DND-41 (cell line): ENCODE results near the gene FAM83G.

Experiments used
- ATAC-seq: fragments of 200-7000 bp; cut with Tn5 transposase; 3 replicates; pipeline ENCODE4 v1.9.1; 2021; ENCODE audit warnings: low read depth; ENCODE audit not compliant: insufficient read depth
- DNase-seq: peaks from one replicate; pipeline ENCODE4 v3.0.0-alpha.2; 2020
- H2AFZ ChIP-seq: 2 replicates; pipeline ENCODE4 v1.6.0; 2012; ENCODE audit warnings: low read depth, low read length
- H3K27ac ChIP-seq: 2 replicates; pipeline ENCODE4 v1.5.1; 2012; ENCODE audit warnings: low read length, inconsistent platforms
- H3K27me3 ChIP-seq: fragments of 200-600 bp; sonication (generic); 2 replicates; pipeline ENCODE4 v1.6.0; 2012; ENCODE audit warnings: low read length, mild to moderate bottlenecking, inconsistent platforms; ENCODE audit not compliant: insufficient read depth, poor library complexity
- H3K36me3 ChIP-seq: 2 replicates; pipeline ENCODE4 v1.5.1; 2012; ENCODE audit warnings: low read length, inconsistent platforms; ENCODE audit not compliant: insufficient read depth
- H3K4me1 ChIP-seq: 2 replicates; pipeline ENCODE4 v1.5.1; 2012; ENCODE audit warnings: mild to moderate bottlenecking, low read length; ENCODE audit not compliant: insufficient read depth
- H3K4me2 ChIP-seq: 2 replicates; pipeline ENCODE4 v1.6.0; 2012; ENCODE audit warnings: mild to moderate bottlenecking, moderate library complexity, low read length, inconsistent platforms; ENCODE audit not compliant: insufficient read depth
- H3K4me3 ChIP-seq, 2 experiments: fragments of 200-600 bp in 1 of 2; shearing (Covaris generic) in 1 of 2; 2 replicates each; pipeline ENCODE4 v1.5.1; 2012 to 2016; ENCODE audit warnings: inconsistent platforms in 2 of 2, low read length in 2 of 2, mild to moderate bottlenecking in 2 of 2, low read depth in 1 of 2, moderate library complexity in 1 of 2
- H3K79me2 ChIP-seq: 2 replicates; pipeline ENCODE4 v1.6.0; 2012; ENCODE audit warnings: low read length, inconsistent platforms; ENCODE audit not compliant: insufficient read depth
- H3K9ac ChIP-seq: 2 replicates; pipeline ENCODE4 v1.6.0; 2012; ENCODE audit warnings: low read depth, mild to moderate bottlenecking, inconsistent platforms, low read length, moderate library complexity
- H3K9me3 ChIP-seq: 2 replicates; pipeline ENCODE4 v1.5.1; 2012; ENCODE audit warnings: low read length, moderate library complexity, mild to moderate bottlenecking, inconsistent platforms; ENCODE audit not compliant: insufficient read depth, severe bottlenecking
- H4K20me1 ChIP-seq: 2 replicates; pipeline ENCODE4 v1.6.0; 2012; ENCODE audit warnings: low read length; ENCODE audit not compliant: insufficient read depth
- CTCF ChIP-seq: IDR thresholded peaks from 2 replicates; pipeline ENCODE4 v1.5.1; 2012; ENCODE audit warnings: borderline replicate concordance, low read length, moderate library complexity, mild to moderate bottlenecking; ENCODE audit not compliant: poor library complexity, severe bottlenecking; ENCODE audit errors: extremely low read depth
- EZH2 ChIP-seq: IDR thresholded peaks from 3 replicates; pipeline ENCODE4 v1.6.1; 2012; ENCODE audit warnings: borderline replicate concordance, low read depth, mild to moderate bottlenecking, moderate library complexity, low read length, inconsistent platforms; ENCODE audit not compliant: severe bottlenecking

Gene FAM83G

DNA sequence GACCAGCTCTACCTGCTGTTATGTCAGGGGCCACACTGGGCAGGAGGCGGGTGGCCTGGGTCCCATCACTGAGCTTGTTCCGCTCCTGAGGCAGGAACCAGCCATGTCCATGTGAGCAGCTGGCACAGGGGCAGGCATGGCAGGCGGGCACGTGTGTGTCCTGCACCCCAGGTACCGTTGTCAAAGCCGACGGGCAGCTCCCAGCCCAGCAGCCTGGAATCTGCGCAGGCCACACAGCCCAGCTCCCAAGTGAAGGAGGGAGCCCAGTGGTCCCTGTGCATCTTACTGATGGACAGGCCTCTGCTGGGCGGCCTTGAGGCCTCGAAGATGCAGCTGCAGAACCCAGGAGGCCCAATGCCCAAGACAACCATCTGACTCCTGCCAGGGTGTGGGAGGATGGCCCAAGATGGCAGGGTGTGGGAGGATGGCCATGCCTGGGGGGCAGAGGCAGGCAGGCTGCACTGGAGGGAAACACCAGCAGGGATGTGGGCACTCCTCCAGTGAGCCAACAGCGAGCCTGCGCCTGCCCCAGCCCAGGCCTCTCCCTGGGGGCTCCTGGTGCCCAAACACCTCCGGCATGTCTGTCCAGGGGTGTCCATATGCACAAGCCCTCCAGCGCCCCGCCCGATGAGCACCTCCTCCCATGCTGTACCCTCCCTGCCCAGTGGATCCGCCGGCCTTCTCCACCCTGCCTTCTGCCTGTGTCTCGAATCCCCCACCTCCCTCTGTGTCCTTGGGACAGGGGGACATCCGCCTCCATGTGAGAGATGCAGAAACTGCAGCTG is 12.8 kb downstream of the FAM83G start:
- Histone ChIP-seq H3K79me2 (no peaks in the 10 kb centered on the region), H3K4me2 (no peak overlapping the region), H3K4me1 (no peaks in the 10 kb centered on the region), H4K20me1 (no peaks in the 10 kb centered on the region; the same call in 1 of the 2 replicates), H3K9ac (no peak overlapping the region), H2AFZ (no peak overlapping the region), H3K9me3 (peaks cover 3% of the 10 kb centered on the region), H3K36me3 (no peaks in the 10 kb centered on the region), H3K4me3 (no peak overlapping the region), H3K27me3 (no peaks in the 10 kb centered on the region), H3K27ac (no peak overlapping the region)
- TF ChIP-seq EZH2: no peak
- no peak for TF ChIP-seq CTCF
- no peak for ATAC-seq
- DNase-seq: no peak

DNA sequence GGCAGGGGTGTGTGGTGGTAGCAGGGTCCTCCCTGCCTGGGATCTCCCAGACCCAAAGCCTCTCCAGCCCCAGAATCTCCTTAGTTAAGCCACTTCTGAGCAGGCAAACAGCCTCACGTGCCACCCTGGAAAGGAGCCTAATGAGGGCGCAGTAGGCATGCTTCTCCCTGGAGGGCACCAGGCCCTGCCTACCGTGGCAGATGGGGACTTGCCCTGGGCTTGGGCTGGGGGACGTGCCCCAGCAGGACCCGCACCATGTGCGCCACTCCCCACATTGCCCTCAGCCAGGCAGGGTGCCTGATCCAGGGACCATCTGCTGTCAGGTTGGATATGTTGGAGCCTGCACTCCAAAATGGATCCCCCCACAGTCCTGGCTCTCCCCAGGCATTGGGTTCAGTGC is 14.2 kb downstream of the FAM83G start:
- H3K79me2 ChIP-seq: no peaks in the 10 kb centered on the region

DNA sequence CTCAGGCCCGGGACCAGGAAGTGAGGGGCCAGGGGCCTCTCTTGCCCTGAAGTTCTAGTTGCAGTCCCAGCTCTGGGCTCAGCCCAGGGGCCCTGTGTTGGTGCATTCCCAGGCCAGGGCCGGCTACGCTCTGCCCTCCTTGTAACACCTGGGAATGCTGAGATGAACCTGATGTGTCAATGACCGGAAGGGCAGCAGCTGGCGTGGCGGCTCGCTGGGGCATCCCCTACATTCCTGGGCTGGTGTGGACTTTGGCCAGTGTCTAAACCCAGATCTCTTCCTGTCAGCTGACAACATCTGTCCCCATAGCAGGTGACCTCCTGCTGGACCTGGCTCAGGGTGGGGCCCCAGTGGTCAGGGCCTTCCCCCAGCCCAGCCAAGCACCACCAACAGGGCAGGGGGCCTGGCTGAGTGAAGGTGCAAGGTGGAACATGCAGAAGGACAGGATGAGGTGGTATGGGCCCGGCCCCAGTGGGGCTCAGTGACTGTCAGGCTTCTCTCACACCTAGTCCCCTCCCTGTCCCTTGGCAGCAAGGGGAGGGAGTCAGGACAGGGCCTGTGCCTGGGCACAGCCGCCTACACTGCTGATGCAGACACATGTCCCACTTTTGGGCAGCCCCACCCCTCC is 15.9 kb downstream of the FAM83G start:
- TF ChIP-seq CTCF (no peak), EZH2 (no peak)
- Histone ChIP-seq H3K9me3 (no peaks in the 10 kb centered on the region), H3K4me1 (no peaks in the 10 kb centered on the region), H3K27me3 (no peaks in the 10 kb centered on the region), H3K4me2 (no peak overlapping the region), H3K9ac (no peak overlapping the region), H3K79me2 (no peaks in the 10 kb centered on the region), H3K36me3 (no peaks in the 10 kb centered on the region), H3K27ac (no peak overlapping the region), H4K20me1 (peaks cover 2% of the 10 kb centered on the region; the same call in 1 of the 2 replicates), H2AFZ (no peak overlapping the region), H3K4me3 (no peak overlapping the region)
- ATAC-seq (no peak), DNase-seq (no peak)

More for the DNA sequence above, 14.2 kb downstream of the FAM83G start:
- H3K36me3 ChIP-seq: no peaks in the 10 kb centered on the region
- no peaks in the 10 kb centered on the region for H3K27me3 ChIP-seq
- no peak for ATAC-seq
- TF ChIP-seq CTCF: no peak
- TF ChIP-seq EZH2: no peak
- H2AFZ ChIP-seq: no peak overlapping the region
- no peak overlapping the region for H3K4me2 ChIP-seq
- DNase-seq: no peak
- H3K9ac ChIP-seq: no peak overlapping the region
- no peaks in the 10 kb centered on the region; the same call in 1 of the 2 replicates for H4K20me1 ChIP-seq
- H3K27ac ChIP-seq: no peak overlapping the region
- no peak overlapping the region for H3K4me3 ChIP-seq
- H3K4me1 ChIP-seq: no peaks in the 10 kb centered on the region
- H3K9me3 ChIP-seq: peaks cover 1% of the 10 kb centered on the region
